Measurements from ENCODE around the gene FYCO1.
A peak's percentile ranks its signal among the peaks of the same experiment; 100 is the strongest.
"Not testable (repeated sequence)": the region's sequence is repeated elsewhere in the genome, so short reads cannot be mapped to it uniquely, and the experiment has no call there.

Gene FYCO1

GRCh38 chr3:45995236-45996192, at the start of gene FYCO1:
Gene FYCO1, minus strand, starts transcription at chr3:45995824. Its CDS starts 10,914 bp downstream, at chr3:45984910.
- DNase-seq (ENCODE audit: low read depth) = peak; percentile 83

- no peak for DNase-seq (ENCODE audit: low read depth)
Observed at GRCh38 chr3:46038916-46039315, 43.3 kb upstream of the FYCO1 start.

DNA sequence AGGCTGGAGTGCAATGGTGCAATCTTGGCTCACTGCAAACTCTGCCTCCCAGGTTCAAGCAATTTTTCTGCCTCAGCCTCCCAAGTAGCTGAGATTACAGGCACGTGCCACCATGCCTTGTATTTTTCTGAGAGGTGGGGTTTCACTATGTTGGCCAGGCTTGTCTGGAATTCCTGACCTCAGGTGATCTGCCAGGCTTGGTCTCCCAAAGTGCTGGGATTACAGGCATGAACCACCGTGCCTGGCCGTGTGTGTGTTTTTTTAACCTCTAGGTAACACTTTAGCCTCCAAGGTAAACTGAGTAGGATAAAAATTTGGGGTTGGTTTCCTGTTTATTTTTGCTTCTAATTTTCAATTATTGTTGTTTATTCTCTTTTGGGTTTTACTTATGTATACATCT, 42.4 kb upstream of the FYCO1 start:
- DNase-seq (ENCODE audit: low read depth) = not testable (repeated sequence)

GRCh38 chr3:46036191-46036590, 40.6 kb upstream of the FYCO1 start:
- no peak for DNase-seq (ENCODE audit: low read depth)

DNA sequence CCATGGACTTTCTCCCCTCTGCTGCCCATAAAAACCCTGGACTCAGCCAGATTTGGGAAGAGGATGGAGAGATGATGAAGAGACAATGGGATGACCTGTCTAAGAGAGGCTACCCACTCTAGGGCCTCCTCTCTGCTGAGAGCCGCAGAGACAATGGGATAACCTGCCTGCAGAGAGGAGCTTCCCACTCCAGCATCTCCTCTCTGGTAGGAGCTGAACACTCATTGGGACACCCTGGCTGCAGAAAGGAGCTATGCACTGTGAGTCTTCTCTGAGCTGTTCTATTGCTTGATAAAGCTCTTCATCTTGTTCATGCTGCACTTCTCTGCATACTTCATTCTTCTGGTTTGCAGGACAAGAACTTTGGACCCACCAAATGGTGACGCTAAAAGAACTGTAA, 36.1 kb upstream of the FYCO1 start:
- DNase-seq (ENCODE audit: low read depth) = no peak

- no peak for DNase-seq (ENCODE audit: low read depth)
Observed at GRCh38 chr3:46031269-46031668, 35.6 kb upstream of the FYCO1 start.

DNA sequence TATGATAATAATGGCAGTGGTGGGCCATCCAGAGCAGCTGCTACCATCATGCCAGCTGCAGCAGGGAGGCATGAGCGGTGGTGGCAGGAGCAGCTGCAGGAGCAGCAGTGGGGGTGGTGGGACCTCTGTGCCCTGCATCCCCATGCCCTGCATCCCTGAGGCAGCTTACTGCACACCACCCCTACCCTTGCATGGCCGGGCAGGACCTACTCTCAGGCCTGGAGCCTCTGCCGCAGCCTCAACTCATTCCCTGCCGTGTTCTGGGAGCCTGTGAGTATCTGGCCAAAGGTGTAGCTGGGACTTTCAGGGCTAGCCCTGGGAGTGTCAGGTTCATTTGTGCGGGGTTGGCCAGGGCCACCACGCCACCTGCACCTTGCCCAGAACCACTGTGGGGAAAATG, 35.0 kb upstream of the FYCO1 start:
- no peak for DNase-seq (ENCODE audit: low read depth)

DNA sequence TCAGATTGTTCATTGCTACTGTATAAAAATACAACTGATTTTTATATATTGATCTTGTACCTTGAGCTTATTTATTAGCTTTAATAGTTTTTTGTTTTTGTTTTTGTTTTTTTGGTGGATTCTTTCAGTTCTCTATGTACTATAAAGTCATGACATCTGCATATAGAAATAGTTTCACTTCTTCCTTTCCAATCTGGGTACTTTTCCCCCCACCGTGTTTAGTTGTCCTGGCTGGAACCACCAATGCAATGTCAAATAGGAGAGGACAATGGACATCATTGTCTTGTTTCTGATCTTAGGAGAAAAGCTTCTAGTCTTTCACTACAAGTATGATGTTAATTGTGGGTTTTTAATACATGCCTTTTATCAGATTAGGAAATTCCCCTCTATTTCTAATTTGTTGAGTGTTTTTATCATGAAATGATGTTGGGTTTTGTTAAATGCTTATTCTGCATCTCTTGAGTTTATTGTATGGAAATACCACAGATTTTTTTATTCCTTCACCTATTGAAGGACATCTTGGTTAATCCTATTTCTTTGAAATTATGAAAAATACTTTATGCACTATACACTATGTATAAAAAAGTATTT, 34.4 kb upstream of the FYCO1 start:
- DNase-seq (ENCODE audit: low read depth) = no peak

- no peak for DNase-seq (ENCODE audit: low read depth)
Observed at GRCh38 chr3:46027736-46028397, 32.2 kb upstream of the FYCO1 start.

GRCh38 chr3:46027021-46027705, 31.5 kb upstream of the FYCO1 start, which contains the start of gene XCR1:
Gene XCR1, minus strand, starts transcription at chr3:46027483. Its CDS starts 5,536 bp downstream, at chr3:46021947.
- DNase-seq (ENCODE audit: low read depth) = no peak

DNA sequence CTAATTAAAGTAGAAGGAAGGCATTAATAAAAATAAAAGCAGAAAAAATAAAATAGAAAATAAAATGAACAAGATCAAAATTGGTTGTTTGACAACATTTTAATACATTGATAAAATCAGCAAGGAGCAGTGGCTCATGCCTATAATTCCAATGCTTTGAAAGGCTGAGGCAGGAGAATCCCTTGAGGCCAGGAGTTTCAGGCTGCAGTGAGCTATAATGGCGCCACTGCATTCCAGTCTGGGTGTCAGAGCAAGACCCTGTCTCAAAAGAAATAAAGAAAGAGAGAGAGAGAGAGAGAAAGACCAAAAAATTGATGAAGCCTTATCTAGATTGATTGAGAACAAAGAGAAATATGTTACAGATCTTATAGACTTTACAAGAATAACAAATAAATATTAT, 29.5 kb upstream of the FYCO1 start:
- DNase-seq (ENCODE audit: low read depth) = no peak

DNA sequence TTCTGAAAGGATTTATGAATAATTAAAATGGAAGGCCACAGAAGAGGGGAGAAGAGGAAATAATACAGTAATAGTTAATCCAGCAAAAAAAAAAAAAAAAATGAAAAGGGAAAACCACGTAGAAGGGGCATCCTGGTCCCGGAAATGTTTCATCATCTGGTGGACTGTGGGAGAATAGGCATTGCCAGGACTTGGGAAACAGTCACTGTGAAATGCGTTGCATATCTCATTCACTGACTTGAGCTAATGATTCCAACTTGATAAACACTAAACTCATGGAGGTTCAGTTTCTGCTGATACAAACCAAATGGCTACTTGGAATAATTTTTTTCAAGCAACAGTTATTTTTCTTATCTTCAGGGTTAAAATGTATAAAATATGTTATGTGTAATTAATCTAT, 28.5 kb upstream of the FYCO1 start:
- no peak for DNase-seq (ENCODE audit: low read depth)

DNA sequence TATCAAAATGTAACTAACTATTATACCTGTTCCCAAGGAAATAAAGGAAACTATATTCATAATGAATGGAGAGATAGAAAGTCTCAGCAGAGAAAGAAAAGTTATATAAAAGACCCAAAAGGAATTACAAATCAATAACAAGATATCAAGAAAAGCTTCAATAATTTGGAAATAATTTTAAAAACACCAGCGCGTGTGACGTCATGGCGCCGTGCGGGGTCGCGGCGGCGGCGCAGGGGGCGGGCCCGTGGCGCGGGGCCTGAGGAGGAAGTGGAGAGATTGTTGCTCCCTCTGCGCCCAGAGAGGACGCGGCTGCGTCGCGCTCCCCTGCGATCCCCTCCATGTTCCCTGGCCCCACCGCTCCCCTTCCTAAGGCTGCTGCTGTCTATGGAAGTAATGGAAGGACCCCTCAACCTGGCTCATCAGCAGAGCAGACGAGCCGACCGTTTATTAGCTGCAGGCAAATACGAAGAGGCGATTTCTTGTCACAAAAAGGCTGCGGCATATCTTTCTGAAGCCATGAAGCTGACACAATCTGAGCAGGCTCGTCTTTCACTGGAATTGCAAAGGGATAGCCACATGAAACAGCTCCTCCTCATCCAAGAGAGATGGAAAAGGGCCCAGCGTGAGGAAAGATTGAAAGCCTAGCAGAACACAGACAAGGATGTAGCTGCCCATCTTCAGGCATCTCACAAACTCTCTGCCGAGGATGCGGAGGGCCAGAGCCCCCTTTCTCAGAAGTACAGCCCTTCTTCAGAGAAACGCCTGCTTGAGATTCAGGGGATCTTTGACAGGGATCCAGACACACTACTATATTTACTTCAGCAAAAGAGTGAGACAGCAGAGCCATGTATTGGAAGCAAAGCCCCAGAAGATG, 27.5 kb upstream of the FYCO1 start:
- DNase-seq (ENCODE audit: low read depth) = no peak

DNA sequence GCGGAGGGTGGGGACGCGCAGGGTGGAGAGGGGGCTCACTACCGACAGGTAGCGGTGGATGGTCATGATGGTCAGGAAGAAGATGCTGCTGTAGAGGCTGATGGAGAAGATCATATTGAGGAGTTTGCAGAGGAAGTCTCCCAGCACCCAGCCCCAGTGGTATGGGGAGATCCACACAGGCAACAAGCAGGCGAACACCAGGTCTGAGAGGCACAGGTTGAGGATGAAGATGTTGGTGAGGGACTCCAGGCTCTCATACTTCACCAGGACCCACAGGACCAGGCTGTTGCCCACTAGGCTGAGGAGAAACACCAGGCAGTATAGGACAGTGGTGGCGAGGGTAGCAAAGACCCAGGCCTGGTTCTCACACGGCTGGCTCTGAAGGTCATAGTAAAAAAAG, 25.9 kb upstream of the FYCO1 start:
- no peak for DNase-seq (ENCODE audit: low read depth)

- no peak for DNase-seq (ENCODE audit: low read depth)
Observed at GRCh38 chr3:46020766-46021510, 25.3 kb upstream of the FYCO1 start.

- no peak for DNase-seq (ENCODE audit: low read depth)
Observed at GRCh38 chr3:46019707-46020106, 24.1 kb upstream of the FYCO1 start.

- no peak for DNase-seq (ENCODE audit: low read depth)
Observed at GRCh38 chr3:46017720-46018119, 22.1 kb upstream of the FYCO1 start.

GRCh38 chr3:46013316-46014094, 17.9 kb upstream of the FYCO1 start:
- no peak for DNase-seq (ENCODE audit: low read depth)

DNA sequence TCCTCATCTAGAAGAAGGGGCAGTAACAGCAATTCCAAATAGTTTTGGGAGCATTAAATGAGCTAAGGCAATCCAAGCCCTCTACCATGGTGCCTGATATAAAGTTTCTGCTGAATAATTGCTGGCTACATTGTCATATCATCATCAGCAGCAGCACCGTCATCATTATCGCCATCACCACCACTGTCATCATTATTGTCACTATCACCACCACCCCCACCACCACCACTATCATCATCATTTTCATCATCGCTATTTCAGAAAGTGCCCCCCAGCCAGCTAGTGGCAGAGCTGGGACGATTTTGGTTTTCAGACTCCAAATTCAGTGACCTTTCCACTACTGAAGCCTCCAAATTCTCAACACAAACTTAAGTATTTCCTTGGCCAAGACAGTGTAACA, 16.6 kb upstream of the FYCO1 start:
- DNase-seq (ENCODE audit: low read depth) = no peak

Measured in stimulated activated CD8-positive, alpha-beta memory T cell treated with anti-CD3 and anti-CD28 coated beads, Interleukin-12 subunit alpha, Interleukin-12 subunit beta, amount 100 ng/mL, for 4 hours (primary cell).